HEK293T (cell line): ENCODE measurements around the gene E2F6.

ENCODE experiments used
- ARNT ChIP-seq: fragments of 450-650 bp; IDR thresholded peaks from 2 replicates; pipeline ENCODE4 v1.6.1; 2017; ENCODE audit warnings: mild to moderate bottlenecking
- BHLHE40 ChIP-seq: fragments of 450-650 bp; IDR thresholded peaks from 2 replicates; pipeline ENCODE4 v1.6.1; 2016; ENCODE audit warnings: mild to moderate bottlenecking, moderate library complexity, borderline replicate concordance
- CTBP1 ChIP-seq: fragments of 450-650 bp; IDR thresholded peaks from 2 replicates; pipeline ENCODE4 v1.6.1; 2016; ENCODE audit warnings: borderline replicate concordance
- ELF4 ChIP-seq: fragments of 450-650 bp; IDR thresholded peaks from 2 replicates; pipeline ENCODE4 v1.6.1; 2017; ENCODE audit warnings: antibody characterized with exemption
- FOXA1 ChIP-seq: fragments of 450-650 bp; IDR thresholded peaks from 2 replicates; pipeline ENCODE4 v1.6.1; 2016; ENCODE audit warnings: mild to moderate bottlenecking
- FOXM1 ChIP-seq: fragments of 450-650 bp; IDR thresholded peaks from 2 replicates; pipeline ENCODE4 v1.6.1; 2017; ENCODE audit warnings: mild to moderate bottlenecking, borderline replicate concordance
- HDGF ChIP-seq: fragments of 450-650 bp; IDR thresholded peaks from 2 replicates; pipeline ENCODE4 v1.6.1; 2017; ENCODE audit warnings: antibody characterized with exemption, borderline replicate concordance
- L3MBTL2 ChIP-seq: fragments of 450-650 bp; conservative IDR thresholded peaks from 2 replicates; pipeline ENCODE4 v1.6.1; 2016; ENCODE audit warnings: mild to moderate bottlenecking
- LEF1 ChIP-seq: fragments of 450-650 bp; IDR thresholded peaks from 2 replicates; pipeline ENCODE4 v1.6.1; 2017; ENCODE audit warnings: mild to moderate bottlenecking, borderline replicate concordance
- PKNOX1 ChIP-seq: fragments of 450-650 bp; IDR thresholded peaks from 2 replicates; pipeline ENCODE4 v1.6.1; 2016
- SP1 ChIP-seq: fragments of 450-650 bp; IDR thresholded peaks from 2 replicates; pipeline ENCODE4 v1.6.1; 2017
- SUZ12 ChIP-seq: fragments of 450-650 bp; IDR thresholded peaks from 2 replicates; pipeline ENCODE4 v1.6.1; 2016; ENCODE audit warnings: mild to moderate bottlenecking
- TARDBP ChIP-seq: fragments of 450-650 bp; IDR thresholded peaks from 2 replicates; pipeline ENCODE4 v1.6.1; 2016

- TF ChIP-seq SP1 (no peak), FOXM1 (no peak), SUZ12 (no peak), BHLHE40 (no peak), L3MBTL2 (no peak), ELF4 (no peak), FOXA1 (no peak), LEF1 (no peak), CTBP1 (no peak), ARNT (no peak), PKNOX1 (no peak), HDGF (no peak), TARDBP (no peak)
These were observed 30.9 kb downstream of the E2F6 start for GRCh38 chr2:11435036-11435435.
